ENCODE data around the gene SF3B2. TPM values are rescaled to one million over a fixed set of nuclear protein-coding genes. Genes with fewer than 3 reads are reported as not detected.

SF3B2 gene
- total RNA-seq, 1 experiment from 2014 or later: 300 TPM

DNA sequence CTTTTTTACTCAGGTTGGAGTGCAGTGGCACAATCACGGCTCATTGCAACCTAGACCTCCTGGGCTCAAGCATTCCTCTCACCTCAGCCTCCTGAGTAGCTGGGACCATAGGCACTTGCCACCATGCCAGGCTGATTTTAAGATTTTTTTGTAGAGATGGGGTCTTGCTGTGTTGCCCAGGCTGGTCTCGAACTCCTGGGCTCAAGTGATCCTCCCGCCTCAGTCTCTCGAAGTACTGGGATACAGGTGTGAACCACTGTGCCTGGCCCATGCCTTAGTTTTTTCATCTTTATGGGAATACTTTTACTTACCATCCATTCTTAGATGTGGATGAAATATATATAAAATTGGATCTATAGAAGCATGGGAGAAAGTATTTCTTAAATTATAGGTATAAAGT lies 23.1 kb downstream of the SF3B2 start:
- no peak overlapping the region for H3K27ac ChIP-seq (ENCODE audit: low read depth, low read length)
- H3K9ac ChIP-seq (ENCODE audit: low read length): no peak overlapping the region
- ATAC-seq (no peak), DNase-seq (ENCODE audit: low read depth, low spot score) (no peak)
- no peaks in the 10 kb centered on the region for H4K20me1 ChIP-seq (ENCODE audit: insufficient read depth)
- TF ChIP-seq JUND (IDR thresholded peaks at IDR 0.05) (no peak), EZH2phosphoT487 (IDR thresholded peaks at IDR 0.05; ENCODE audit: borderline replicate concordance) (no peak), FOSL1 (IDR thresholded peaks at IDR 0.05; ENCODE audit: low read depth) (no peak), YY1 (IDR thresholded peaks at IDR 0.05; ENCODE audit: extremely low read depth, insufficient replicate concordance, low read depth, low read length) (no peak), ZFX (IDR thresholded peaks at IDR 0.05) (no peak), CBX3 (IDR thresholded peaks at IDR 0.05; ENCODE audit: low read depth) (no peak), ELF1 (IDR thresholded peaks at IDR 0.05; ENCODE audit: borderline replicate concordance, low read depth) (no peak), CEBPB (IDR thresholded peaks at IDR 0.05; ENCODE audit: low read depth) (no peak), POLR2AphosphoS5 (IDR thresholded peaks at IDR 0.05; ENCODE audit: low read depth, low read length) (no peak), SIN3A (IDR thresholded peaks at IDR 0.05; ENCODE audit: low read depth) (no peak), POLR2A (IDR thresholded peaks at IDR 0.05; ENCODE audit: borderline replicate concordance, extremely low read depth, insufficient read depth, insufficient read length) (no peak), TCF7L2 (IDR thresholded peaks at IDR 0.05; ENCODE audit: borderline replicate concordance, extremely low read depth, insufficient read depth, insufficient read length) (no peak), SP1 (IDR thresholded peaks at IDR 0.05; ENCODE audit: low read depth) (no peak)
- TF ChIP-seq, protein P1, sequence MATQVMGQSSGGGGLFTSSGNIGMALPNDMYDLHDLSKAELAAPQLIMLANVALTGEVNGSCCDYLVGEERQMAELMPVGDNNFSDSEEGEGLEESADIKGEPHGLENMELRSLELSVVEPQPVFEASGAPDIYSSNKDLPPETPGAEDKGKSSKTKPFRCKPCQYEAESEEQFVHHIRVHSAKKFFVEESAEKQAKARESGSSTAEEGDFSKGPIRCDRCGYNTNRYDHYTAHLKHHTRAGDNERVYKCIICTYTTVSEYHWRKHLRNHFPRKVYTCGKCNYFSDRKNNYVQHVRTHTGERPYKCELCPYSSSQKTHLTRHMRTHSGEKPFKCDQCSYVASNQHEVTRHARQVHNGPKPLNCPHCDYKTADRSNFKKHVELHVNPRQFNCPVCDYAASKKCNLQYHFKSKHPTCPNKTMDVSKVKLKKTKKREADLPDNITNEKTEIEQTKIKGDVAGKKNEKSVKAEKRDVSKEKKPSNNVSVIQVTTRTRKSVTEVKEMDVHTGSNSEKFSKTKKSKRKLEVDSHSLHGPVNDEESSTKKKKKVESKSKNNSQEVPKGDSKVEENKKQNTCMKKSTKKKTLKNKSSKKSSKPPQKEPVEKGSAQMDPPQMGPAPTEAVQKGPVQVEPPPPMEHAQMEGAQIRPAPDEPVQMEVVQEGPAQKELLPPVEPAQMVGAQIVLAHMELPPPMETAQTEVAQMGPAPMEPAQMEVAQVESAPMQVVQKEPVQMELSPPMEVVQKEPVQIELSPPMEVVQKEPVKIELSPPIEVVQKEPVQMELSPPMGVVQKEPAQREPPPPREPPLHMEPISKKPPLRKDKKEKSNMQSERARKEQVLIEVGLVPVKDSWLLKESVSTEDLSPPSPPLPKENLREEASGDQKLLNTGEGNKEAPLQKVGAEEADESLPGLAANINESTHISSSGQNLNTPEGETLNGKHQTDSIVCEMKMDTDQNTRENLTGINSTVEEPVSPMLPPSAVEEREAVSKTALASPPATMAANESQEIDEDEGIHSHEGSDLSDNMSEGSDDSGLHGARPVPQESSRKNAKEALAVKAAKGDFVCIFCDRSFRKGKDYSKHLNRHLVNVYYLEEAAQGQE (IDR thresholded peaks at IDR 0.05; ENCODE audit: low read depth): no peak
- H3K27me3 ChIP-seq (ENCODE audit: insufficient read depth, low read length): no peaks in the 10 kb centered on the region
- H3K4me3 ChIP-seq (replicated peaks in 1 of 2; ENCODE audit: low read depth in 1 of 2, low read length in 2 of 2): no peak overlapping the region
- peaks cover 14 to 49% of the 10 kb centered on the region in 2 experiments for H3K4me1 ChIP-seq (ENCODE audit: control insufficient read depth in 1 of 2, insufficient read depth in 2 of 2, low read length in 2 of 2)
- intact Hi-C loops (cut with micrococcal nuclease): no loop called here
- no peaks in the 10 kb centered on the region; a peak in 1 of 4 replicates for H3K36me3 ChIP-seq (ENCODE audit: control insufficient read depth in 1 of 2, insufficient read depth in 2 of 2, low read length in 2 of 2)
- H2AFZ ChIP-seq (ENCODE audit: low read depth, low read length, poor library complexity, severe bottlenecking): no peak overlapping the region
- H3K79me2 ChIP-seq (ENCODE audit: insufficient read depth, low read length): peaks cover 36% of the 10 kb centered on the region
- H3K9me2 ChIP-seq (ENCODE audit: insufficient read depth): no peaks in the 10 kb centered on the region
- H3K4me2 ChIP-seq (ENCODE audit: low read length): no peak overlapping the region
- H3K9me3 ChIP-seq (ENCODE audit: control insufficient read depth in 1 of 2, insufficient read depth in 1 of 2, low read depth in 1 of 2, low read length in 2 of 2): no peaks in the 10 kb centered on the region
- ChIA-PET CTCF (no interaction called here), RAD21 (ENCODE audit: low non-redundant PET in 1 of 2, low total read pairs in 2 of 2, uncharacterized antibody in 2 of 2, unreplicated experiment in 2 of 2) (no interaction called here), POLR2A (no interaction called here)
- BruUV-seq (replicated peaks): no TSS peak
